ENCODE data around the gene NPM1.
A peak's percentile ranks its signal among the peaks of the same experiment; 100 is the strongest.
"Not testable (repeated sequence)": the region's sequence is repeated elsewhere in the genome, so short reads cannot be mapped to it uniquely, and the experiment has no call there.

The NPM1 gene

GRCh38 chr5:171386006-171386671 lies 1.5 kb upstream of the NPM1 start:
- no peak for DNase-seq (ENCODE audit: low read depth)

DNA sequence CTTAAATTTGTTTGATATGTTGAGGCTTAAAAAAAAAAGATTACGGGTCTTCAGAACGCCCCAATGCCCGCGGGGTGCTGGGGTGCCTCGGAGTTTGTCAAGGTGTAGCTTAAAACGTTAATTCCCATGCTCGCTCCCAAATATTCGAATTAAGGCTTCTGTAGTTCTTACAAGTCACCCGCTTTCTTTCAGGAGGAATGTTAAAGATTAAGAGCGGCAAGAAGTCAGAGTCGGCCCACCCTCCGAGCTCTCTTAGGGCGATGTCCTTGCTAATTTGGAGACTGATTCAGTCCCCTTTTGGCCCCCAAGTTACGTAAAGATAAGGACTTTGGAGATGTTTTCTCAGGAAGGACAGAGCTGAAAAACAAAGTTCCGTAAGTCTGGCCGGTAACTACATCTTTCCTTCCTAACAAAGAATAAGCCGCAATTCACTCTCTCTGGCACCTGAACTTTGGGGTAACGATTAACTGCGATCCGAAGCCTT lies 746 bp upstream of the NPM1 start:
- no peak for DNase-seq (ENCODE audit: low read depth)

DNA sequence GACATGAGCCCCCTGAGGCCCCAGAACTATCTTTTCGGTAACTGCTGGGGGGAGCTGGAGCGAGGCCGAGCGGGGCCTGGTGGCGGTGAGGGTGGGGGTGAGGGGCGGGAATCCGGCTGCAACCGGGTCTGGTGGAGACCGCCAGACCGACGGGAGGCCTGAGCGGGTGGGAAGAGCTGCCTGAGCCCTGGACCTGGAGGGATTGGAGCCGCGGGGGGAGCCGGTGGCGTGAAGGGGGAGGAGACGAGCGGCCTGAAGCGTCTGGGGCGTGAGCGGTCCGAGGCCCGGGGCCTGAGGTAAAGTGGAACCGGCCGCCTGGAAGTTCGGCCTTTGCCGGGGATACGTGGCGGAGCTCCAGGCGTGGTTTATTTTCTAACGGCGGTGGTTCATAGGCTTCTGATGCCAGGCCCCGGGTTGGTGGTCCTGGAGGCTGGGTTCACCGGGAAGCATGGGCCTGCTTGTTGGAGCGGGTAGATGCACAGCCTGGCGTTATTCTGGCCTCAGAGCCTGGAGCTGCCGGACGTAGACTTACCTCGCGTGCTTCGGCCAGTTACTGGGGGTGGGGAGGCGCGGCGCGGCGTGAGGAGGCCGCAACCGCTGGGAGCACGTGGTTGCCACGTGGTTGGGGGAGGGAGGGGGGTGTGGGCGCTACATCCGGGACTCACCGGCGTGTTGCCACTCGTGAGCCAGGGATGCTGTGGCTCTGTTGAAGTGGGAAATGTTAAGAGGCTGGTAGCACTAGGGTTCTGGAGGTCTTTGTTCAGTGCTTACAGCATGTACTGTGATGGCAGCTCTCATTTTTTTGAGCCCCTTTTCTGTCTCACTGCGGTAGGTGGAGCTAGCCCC lies 544 bp downstream of the NPM1 start:
- DNase-seq (ENCODE audit: low read depth), result peak; percentile 74

- no peak for DNase-seq (ENCODE audit: low read depth)
Observed at GRCh38 chr5:171388816-171389168, 1.1 kb downstream of the NPM1 start.

GRCh38 chr5:171390883-171391677 lies 3.4 kb downstream of the NPM1 start:
- DNase-seq (ENCODE audit: low read depth), result no peak

DNA sequence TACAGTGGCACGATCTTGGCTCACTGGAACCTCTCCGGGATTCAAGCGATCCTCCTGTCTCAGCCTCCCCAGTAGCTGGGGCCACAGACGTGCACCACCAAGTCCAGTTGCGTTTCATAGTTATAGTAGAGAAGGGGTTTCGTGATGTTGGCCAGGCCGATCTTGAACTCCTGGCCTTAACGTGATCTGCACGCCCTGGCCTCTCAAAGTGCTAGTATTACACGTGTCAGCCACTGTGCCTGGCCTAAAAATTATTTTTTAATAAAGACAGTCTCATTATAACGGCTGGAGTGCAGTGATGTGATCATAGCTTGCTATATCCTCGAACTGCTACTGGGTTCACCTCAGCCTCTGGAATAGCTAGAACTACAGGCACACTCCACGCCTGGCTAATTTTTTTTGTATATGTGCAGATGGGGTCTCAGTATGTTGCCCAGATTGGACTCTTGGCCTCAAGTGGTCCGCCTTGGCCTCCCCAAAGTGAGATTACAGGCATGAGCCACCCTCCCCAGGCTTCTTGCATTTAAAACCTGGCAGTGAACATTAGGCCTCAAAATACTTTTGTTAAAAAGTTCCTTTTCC lies 4.4 kb downstream of the NPM1 start:
- no peak for DNase-seq (ENCODE audit: low read depth)

DNA sequence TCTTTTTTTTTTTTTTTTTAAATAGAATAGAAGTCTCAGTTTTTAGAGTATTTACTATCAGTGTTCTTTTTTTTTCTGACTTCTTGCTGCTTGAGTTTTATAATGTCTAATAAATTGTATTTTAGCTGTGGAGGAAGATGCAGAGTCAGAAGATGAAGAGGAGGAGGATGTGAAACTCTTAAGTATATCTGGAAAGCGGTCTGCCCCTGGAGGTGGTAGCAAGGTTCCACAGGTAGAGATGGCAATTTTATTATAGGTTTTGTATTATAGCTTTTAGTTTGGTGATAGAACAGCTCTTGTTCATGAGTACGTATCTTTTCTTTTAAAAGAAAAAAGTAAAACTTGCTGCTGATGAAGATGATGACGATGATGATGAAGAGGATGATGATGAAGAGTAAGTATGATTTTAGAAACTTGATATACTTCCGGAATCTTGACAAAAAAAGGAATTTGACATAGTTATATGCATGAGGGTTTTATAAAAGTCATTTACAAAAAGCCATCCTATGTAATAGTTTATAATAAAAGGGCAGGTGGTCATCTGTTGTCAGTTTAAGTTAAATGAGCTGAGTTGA lies 5.0 kb downstream of the NPM1 start:
- no peak for DNase-seq (ENCODE audit: low read depth)

DNA sequence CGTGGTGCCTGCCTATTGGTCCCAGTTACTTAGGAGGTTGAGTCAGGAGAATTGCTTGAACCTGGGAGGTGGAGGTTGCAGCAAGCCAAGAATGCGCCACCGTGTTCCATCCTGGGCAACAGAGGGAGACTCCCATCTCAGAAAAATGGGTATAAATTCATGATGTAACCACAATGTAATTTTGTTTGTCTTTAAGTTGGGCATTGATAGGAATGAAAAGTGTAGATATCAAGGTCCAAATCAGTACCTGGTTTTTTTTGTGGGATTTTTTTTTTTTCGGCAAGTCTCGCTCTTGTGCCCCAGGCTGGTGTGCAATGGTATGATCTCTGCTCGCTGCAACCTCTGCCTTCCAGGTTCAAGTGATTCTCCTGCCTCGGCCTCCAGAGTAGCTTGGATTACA lies 7.4 kb downstream of the NPM1 start:
- DNase-seq (ENCODE audit: low read depth), result no peak

- DNase-seq (ENCODE audit: low read depth), result not testable (repeated sequence)
Observed at GRCh38 chr5:171396583-171396982, 8.9 kb downstream of the NPM1 start.

DNA sequence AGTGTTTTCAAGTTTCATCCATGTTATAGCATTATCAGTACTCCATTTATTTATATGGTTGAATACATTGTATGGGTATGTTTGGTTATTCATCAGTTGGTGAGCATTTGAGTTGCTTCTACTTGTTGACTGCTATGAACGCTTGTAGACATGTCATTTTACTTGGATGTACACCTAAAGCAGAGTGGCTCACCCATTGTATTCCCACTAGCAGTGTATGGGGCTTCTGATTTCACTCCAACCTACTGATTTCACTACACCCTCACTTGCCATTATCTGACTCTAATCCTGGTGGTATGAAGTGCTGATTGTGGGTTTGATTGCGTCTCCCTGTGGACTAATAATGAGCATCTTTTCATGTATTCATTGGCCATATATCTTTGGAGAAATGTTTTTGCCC lies 9.5 kb downstream of the NPM1 start:
- DNase-seq (ENCODE audit: low read depth), result no peak

DNA sequence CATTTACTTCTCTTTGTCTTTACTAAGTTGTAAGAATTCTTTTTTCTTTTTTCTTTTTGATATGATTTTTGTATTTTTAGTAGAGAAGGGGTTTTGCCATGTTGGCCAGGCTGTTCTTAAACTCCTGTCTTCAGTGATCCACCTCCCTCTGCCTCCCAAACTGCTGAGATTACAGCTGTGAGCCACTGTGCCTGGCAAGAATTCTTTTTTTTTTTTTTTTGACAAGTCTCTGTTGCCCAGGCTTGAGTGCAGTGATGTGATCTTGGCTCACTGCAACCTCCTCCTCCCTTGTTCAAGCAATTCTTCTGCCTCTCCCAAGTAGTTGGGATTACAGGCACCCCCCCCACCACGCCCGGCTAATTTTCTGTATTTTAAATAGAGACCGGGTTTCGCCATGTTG lies 9.9 kb downstream of the NPM1 start:
- no peak for DNase-seq (ENCODE audit: low read depth)

GRCh38 chr5:171398660-171399059 lies 11.0 kb downstream of the NPM1 start:
- not testable (repeated sequence) for DNase-seq (ENCODE audit: low read depth)

GRCh38 chr5:171400169-171400568 lies 12.5 kb downstream of the NPM1 start:
- no peak for DNase-seq (ENCODE audit: low read depth)

- DNase-seq (ENCODE audit: low read depth), result no peak
Observed at GRCh38 chr5:171401167-171401947, 13.7 kb downstream of the NPM1 start.

GRCh38 chr5:171402751-171403150 lies 15.1 kb downstream of the NPM1 start:
- not testable (repeated sequence) for DNase-seq (ENCODE audit: low read depth)

- DNase-seq (ENCODE audit: low read depth), result peak; percentile 20
Observed at GRCh38 chr5:171405615-171406014, 18.0 kb downstream of the NPM1 start.

- no peak for DNase-seq (ENCODE audit: low read depth)
Observed at GRCh38 chr5:171407234-171407633, 19.6 kb downstream of the NPM1 start.

DNA sequence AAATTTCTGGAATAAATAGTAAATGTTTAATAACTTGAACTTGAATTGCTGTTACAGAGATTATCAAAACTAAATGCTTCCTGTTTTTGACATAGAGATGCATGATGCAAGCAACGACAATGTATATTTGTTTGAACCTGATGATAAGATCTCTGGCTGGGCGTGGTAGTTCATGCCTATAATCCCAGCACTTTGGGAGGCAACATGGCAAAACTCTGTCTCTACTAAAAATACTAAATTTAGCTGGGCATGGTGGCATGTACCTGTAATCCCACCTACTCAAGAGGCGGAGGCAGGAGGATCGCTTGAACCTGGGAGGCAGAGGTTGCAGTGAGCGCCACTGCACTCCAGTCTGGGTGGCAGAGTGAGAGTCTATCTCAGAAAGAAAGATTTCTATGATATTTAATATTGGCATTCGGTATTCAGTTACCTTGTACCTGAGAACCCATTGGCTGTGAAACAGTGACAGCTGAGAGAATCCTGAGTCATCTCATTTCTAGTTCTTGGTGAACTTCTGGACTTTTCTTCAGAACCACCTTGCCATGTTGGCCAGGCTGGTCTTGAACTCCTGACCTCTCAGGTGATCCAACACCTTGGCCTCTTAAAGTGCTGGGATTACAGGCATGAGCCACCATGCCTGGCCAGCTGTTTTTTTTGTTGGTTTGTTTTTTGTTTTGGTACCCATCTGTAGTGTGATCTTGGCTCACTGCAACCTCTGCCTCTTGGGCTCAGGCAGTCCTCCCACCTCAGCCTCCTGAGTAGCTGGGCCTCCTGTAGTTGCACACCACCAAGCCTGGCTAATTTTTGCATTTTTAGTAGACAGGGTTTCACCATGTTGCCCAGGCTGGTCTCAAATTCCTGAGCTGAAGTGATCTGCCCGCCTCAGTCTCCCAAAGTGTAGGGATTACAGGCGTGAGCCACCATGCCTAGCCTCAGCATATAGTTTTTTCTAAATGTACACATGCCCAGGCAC lies 21.8 kb downstream of the NPM1 start:
- DNase-seq (ENCODE audit: low read depth), result no peak

GRCh38 chr5:171410181-171410580 lies 22.5 kb downstream of the NPM1 start:
- DNase-seq (ENCODE audit: low read depth), result no peak

DNA sequence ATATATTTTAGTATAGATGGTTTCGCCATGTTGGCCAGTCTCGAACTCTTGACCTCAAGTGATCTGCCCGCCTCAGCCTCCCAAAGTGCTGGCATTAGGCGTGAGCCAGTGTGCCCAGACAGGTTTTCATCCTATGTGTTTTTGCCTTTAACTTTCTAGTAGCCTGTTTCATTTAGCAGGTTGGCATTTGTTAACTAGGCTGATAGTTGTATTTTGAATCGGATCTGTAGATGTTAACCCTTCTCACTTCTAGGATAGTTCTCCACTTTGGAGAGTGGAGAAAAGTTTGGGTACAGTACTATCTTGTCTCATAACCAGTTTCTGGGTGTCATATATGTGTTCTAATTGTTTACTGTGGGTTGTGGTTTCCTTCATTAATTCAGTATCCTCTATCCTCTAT lies 24.5 kb downstream of the NPM1 start:
- no peak for DNase-seq (ENCODE audit: low read depth)

Measured in iris pigment epithelial cell (primary cell).